Endometrium (tissue), 2 donors: Measurements from ENCODE around the gene MLPH.

Experiments
- FAIRE-seq: peaks from 2 replicates; lab custom pipeline; 2012; peaks lifted over from hg19 to GRCh38; lab: Jason Lieb, UNC
- donor health status: control.
- donor health status: control.

The MLPH gene

GRCh38 chr2:237524631-237525030 is 37.6 kb downstream of the MLPH start:
- no peak for FAIRE-seq

GRCh38 chr2:237525559-237526157 is 38.6 kb downstream of the MLPH start:
- no peak for FAIRE-seq

- FAIRE-seq, result no peak
These were observed 40.2 kb downstream of the MLPH start for GRCh38 chr2:237527233-237527632.

GRCh38 chr2:237527766-237528165 is 40.7 kb downstream of the MLPH start:
- FAIRE-seq, result no peak

GRCh38 chr2:237529452-237530402 is 42.7 kb downstream of the MLPH start:
- no peak for FAIRE-seq

GRCh38 chr2:237530472-237531433 is 43.7 kb downstream of the MLPH start:
- no peak for FAIRE-seq

GRCh38 chr2:237532160-237532559 is 45.1 kb downstream of the MLPH start:
- no peak for FAIRE-seq

- FAIRE-seq, result no peak
These were observed 46.7 kb downstream of the MLPH start for GRCh38 chr2:237533668-237534161.

- no peak for FAIRE-seq
These were observed 47.3 kb downstream of the MLPH start for GRCh38 chr2:237534380-237534779.

- no peak for FAIRE-seq
These were observed 48.5 kb downstream of the MLPH start for GRCh38 chr2:237535385-237536082.

- FAIRE-seq, result no peak
These were observed 49.0 kb downstream of the MLPH start for GRCh38 chr2:237536083-237536415.

GRCh38 chr2:237536617-237537016 is 49.6 kb downstream of the MLPH start:
- FAIRE-seq, result no peak

- FAIRE-seq, result no peak
These were observed 51.1 kb downstream of the MLPH start for GRCh38 chr2:237538001-237538720.

- no peak for FAIRE-seq
These were observed 51.9 kb downstream of the MLPH start for GRCh38 chr2:237538901-237539300.

GRCh38 chr2:237539681-237540080 is 52.6 kb downstream of the MLPH start:
- FAIRE-seq, result no peak

GRCh38 chr2:237540223-237540775 is 53.2 kb downstream of the MLPH start:
- no peak for FAIRE-seq

- FAIRE-seq, result no peak
These were observed 53.8 kb downstream of the MLPH start for GRCh38 chr2:237540823-237541222.

GRCh38 chr2:237541243-237541642 is 54.2 kb downstream of the MLPH start:
- no peak for FAIRE-seq

GRCh38 chr2:237542001-237542704 is 55.1 kb downstream of the MLPH start:
- FAIRE-seq, result no peak
